ENCODE data around the gene AUTS2.

The AUTS2 gene

DNA sequence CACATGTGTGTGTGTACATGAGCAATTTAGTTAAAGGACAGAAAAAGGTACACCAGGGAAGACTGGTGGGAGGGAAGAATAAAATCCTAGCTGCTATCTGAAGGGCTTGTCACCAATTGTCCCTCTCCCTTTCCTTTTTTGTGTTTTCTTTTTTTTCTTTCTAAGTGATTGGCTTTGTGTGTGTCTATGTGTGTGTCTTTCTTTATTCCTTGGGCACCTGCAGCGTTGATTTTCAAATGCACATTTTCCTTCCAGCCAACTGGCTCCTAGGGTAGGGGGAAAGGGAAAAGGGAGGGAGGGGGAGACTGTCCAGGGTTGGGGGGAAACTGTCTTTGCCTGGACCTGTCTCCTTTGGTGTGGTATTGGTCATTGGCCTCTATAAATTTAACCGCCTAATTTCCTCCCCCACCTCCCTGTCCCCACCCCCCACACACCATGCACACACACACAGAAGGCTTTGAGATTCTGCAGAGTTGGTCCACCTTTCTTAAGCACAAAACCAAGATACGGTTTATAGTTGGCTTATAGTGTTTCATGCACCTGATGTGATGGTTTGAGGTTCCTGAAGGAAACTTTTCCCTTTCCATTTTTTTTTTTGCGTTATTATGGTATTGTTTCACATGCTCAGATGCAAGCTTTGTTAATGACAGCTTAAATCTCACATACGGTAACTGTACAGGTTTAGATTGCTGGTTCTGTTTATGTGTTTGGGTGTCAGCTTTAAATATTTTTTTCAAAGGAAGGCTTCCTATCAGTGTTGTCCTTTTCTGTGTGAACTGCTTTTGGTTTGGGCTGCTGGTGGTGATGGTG is 2.6 kb downstream of the AUTS2 start:
- no peak for DNase-seq

GRCh38 chr7:69602522-69602921 is 4.2 kb downstream of the AUTS2 start:
- DNase-seq = no peak

- no peak for DNase-seq
Measured at GRCh38 chr7:69603351-69603750, 5.1 kb downstream of the AUTS2 start.

DNA sequence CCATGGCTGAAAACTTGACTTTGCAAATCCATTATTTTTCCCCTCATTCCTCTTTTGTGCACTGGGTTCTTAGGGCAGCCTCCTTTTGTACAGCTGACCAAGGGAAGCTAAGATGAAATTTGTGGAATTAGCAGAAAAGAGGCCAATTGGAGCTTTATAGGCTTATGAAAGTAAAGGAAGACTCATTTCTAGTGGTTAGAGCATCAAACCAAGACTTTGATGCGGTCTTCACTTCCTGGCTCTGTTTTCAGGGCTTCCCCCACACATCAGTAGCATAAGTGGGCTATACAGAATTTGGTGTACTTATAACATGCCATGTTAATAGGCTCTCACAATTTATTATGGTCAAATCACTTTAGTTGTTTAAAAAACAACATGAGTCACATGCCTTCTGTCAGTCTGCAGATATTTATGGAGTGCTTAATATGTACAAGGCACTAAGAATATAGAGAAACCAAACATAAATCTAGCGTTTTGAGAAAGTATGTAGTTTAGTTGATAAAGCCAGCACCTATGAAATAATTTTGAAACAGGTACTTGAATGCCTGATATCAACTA is 5.7 kb downstream of the AUTS2 start:
- no peak for DNase-seq

DNA sequence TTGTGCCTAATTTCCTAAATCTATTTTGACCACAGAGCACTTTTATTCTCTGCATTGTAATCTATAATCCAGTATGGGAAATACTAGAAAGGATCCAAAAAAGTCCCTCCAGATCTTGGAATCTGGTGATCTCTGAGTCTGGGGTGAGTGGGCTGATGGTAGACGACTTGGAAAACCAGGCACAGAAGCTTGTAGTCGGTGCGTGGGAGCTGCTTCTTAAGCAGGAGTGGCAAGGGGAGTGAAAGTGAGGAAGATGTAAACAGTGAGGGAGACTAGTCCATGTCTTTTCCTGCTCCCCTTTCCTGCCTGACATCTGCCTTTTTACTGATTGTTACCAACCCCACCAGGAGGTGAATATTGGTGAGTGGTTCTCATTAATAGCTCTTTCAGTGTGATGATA is 6.8 kb downstream of the AUTS2 start:
- no peak for DNase-seq

GRCh38 chr7:69605546-69605945 is 7.3 kb downstream of the AUTS2 start:
- no peak for DNase-seq

DNA sequence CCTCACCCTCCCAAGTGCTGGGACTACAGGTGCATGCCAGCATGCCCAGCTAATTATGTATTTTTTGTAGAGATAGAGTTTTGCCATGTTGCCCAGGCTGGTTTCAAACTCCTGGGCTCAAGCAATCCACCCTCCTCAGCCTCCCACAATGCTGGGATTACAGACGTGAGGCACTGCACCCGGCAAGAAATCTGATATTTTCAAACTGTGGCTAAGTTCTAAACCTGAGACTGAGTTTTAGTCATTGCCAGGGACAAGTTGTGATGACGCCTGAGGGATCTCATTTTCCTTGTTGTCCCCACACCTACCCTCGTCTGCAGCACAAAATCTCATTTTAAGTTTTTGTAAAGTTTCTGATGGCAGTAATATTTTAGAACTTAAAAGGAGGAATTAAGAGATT is 9.8 kb downstream of the AUTS2 start:
- no peak for DNase-seq

GRCh38 chr7:69608878-69609277 is 10.6 kb downstream of the AUTS2 start:
- no peak for DNase-seq

DNA sequence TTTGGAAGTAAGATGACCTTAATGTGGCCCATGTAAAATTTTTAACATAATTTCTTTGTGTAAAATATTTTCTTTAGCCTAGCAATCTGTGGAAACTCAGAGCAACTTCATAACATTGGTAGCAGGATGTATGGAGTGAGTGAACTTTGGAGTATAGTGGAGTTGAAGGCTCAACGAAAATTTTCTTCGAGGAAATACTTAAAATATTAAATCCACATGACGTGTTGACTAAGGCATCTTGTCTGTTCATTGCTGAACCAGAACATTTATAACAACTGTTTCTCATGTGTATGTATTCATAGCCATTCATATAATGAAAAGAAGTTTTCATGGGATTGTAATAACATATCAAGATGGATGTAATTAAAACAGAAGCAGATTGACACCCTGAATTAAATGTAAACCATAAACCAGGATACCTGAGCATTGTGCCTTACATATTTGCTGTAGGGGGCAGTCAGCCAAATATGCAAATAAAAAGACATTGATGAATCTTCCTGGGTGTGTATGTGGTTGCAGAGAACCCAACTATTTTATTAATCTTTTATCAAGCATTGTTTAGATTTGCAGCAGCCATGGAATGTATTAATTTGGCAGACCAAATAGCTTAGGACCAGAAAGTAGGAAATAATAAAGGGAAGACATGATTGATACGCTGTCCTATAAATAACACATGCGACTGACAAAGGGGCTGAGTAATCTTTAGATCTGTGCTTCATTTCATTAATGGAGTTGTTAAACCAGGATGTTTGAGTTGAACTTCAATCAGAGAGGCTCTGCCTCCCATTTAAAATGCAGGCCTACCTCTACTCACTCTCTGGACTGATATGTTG is 11.5 kb downstream of the AUTS2 start:
- DNase-seq = no peak

DNA sequence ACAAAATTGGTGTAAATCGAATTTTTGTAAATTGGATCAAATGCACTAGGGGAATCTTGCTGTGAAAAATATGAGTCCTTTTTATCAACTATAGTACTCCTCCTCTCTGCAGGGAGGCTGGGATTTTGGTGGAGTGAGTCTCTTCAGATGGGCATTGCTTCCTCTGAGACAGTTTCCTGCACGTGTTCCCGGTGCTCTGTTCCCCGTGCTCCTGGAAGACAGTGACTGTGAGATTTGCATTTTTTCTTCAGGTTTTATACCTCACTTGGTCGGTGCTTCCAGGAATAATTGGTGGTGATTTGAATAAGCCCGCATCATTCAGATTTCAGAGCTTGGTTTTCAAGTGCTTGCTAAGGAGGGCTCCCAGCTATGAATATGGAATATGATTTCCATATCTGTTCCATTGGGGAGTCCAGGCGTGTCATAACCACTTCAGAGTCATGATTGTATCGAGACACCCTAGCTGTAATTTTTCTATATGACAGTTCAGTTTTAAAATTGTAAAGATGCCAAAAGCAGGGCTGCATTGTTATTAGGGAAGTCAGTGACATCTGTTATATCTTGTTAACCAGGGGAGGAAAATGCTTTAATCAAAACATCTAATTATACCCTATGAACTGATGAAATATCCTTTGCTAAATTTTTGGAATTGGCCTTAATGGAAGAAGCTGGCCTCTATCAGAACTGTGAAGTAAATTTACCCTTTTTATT is 12.3 kb downstream of the AUTS2 start:
- no peak for DNase-seq

GRCh38 chr7:69612981-69613380 is 14.7 kb downstream of the AUTS2 start:
- DNase-seq = no peak

- no peak for DNase-seq
Measured at GRCh38 chr7:69613846-69614245, 15.6 kb downstream of the AUTS2 start.

- DNase-seq = no peak
Measured at GRCh38 chr7:69615685-69616084, 17.4 kb downstream of the AUTS2 start.

DNA sequence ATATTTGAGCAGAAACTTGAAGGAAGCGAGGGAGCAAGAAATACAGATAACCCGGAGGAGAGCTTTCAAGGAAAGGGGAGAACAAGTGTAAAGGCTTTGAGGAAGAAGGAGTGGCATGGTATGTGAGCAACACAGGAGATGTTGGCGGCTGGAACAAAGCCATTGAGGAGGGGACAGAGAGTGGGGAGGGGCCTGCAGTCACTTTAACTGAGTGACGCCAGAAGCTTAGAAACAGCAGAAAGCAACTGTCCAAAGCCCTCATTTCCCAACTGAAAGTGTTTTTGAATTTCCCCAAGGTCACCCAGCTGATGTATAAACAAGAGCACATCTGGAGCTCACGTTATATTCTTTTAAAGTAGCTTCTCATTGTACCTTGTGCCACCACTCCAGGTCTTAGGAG is 19.1 kb downstream of the AUTS2 start:
- no peak for DNase-seq

GRCh38 chr7:69619054-69619453 is 20.8 kb downstream of the AUTS2 start:
- no peak for DNase-seq

- DNase-seq = no peak
Measured at GRCh38 chr7:69619635-69620034, 21.4 kb downstream of the AUTS2 start.

- DNase-seq = no peak
Measured at GRCh38 chr7:69620063-69620462, 21.8 kb downstream of the AUTS2 start.

GRCh38 chr7:69620650-69621049 is 22.4 kb downstream of the AUTS2 start:
- no peak for DNase-seq

- DNase-seq = no peak
Measured at GRCh38 chr7:69622014-69622835, 23.9 kb downstream of the AUTS2 start.

- DNase-seq = no peak
Measured at GRCh38 chr7:69622960-69623359, 24.7 kb downstream of the AUTS2 start.

DNA sequence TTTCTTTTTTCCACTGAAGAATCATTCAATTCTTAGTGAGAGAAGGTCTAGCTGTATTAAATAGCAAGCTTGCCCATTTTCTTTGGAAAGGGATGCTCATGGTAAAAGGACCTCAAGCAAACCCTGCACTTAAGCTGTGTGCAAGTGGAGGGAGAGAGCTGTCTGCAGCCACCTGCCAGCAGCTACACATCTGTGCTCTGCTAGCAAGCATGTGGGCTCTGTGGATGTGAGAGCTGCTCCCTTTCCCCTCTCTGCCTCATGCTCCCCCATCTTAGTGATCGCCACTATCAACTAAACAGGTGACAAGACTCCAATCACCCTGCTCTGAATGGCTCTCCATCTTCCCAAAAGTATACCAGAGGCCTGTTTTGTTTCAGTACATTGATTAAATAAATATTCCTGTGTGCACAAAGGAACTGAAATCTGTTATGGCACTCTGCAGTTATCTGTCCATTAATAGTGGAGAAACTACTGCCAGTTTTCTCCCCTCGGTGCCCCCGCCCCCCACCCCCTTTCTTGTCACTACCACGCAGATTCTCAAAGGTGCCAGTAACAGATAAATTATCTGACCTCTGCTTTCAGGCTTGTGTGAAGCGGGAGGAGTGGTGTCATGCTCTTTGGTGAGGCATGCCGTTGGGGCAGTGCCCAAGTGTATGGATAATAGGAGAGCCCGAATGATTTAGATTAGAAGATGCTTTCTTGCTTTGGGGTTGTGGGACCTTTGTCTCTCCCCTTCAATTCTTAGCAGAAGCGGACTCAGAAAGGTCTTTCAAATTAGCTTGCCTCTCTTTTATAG is 26.4 kb downstream of the AUTS2 start:
- no peak for DNase-seq

DNA sequence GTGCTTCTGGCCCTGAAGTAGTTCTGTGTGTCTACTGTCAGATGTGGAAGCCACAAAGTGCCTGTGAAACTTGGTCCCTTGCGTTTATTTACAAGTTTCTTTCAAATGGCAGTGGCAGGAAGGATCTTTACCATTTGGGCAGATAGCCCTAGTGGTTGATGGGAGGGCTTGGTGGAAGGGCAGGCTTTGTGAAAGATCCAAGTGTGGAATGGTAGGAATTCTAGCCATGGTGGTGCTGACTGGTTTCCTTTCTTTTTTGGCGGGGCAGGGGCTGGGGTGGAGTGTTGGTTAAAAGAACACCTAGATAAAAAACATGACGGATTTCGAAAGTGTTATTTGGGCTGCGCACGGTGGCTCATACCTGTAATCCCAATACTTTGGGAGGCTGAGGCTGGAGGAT is 27.0 kb downstream of the AUTS2 start:
- DNase-seq = no peak

Measured in activated CD4-positive, alpha-beta T cell treated with anti-CD3 and anti-CD28 coated beads, Interleukin-2, amount 50 U/mL, for 48 hours (primary cell).